Hematopoietic multipotent progenitor cell treated with erythropoietin and hydrocortisone succinate and interleukin-3 and kit ligand, for 6 days (in vitro differentiated cells): ENCODE data around the gene RPS15.
"Not testable (repeated sequence)": the region's sequence is repeated elsewhere in the genome, so short reads cannot be mapped to it uniquely, and the experiment has no call there.

Experiments used
- DNase-seq: peaks from one replicate; pipeline ENCODE4 v3.0.0-alpha.2; 2015

Gene RPS15

DNA sequence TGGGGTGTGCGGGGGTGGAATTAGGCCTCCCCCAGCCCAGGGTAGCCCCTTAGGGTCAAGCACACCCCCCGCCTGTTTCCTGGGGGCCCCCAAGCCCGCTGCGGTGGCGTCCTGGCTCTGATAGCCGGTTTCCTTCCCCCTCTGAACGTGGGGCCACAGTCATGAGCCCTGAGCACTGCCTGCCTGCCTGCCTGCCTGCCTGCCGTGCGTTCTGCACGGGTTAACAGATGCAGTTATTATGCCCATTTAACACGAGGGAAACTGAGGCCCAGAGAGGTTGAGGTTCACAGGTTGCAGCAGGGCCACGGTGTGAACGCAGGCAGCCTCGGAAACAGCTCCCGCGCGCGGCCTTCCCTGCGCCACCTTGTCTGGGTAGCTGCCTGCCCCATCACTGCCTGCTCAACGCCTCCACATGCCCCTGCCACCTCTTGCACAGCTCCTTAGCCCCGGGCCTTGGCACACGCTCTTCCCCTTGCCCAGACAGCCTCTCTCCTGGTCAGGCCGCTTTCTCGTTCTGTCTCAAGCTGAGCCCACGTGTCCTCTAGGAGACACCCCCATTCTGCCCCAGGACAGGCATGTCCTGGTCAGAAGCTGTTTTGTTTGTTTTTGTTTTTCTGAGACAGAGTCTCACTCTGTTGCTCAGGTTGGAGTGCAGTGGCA is 35.7 kb upstream of the RPS15 start:
- DNase-seq, result peak; percentile 35

DNA sequence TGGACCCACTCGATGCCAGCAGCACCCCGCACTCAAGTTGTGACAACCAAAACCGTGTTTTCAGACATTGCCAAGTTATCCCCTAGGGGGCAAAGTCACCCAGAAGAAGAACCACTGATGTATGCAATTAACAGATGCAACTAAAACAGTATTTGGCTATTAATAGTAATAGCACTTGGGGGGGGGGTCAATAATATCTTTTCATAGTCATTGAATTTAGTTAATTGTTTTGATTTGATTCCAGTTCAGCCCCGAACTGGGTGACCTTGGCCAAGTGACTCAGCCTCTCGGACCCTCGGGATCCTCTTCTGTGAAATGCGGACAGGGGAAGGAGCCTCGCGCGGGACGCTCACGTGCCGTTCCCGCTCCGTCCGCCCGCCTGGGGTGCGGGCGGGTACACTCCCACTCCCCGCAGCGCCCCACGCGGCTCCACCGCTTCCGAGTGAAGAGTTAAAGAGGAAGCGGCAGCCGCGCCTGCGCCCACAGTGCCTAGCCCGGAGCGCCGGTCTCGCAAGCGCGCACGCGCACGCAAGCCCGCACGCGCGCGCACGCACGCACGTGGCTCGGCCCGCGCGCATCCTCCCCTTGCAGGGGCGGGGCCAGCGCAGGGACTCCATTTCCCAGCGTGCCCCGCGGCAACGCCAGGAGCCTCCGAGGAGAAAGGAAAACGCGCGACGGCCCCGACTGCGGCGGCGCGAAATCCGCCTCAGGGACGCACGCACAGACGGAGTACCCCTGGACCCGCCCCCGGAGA is 31.2 kb upstream of the RPS15 start:
- peak; percentile 98 for DNase-seq

DNA sequence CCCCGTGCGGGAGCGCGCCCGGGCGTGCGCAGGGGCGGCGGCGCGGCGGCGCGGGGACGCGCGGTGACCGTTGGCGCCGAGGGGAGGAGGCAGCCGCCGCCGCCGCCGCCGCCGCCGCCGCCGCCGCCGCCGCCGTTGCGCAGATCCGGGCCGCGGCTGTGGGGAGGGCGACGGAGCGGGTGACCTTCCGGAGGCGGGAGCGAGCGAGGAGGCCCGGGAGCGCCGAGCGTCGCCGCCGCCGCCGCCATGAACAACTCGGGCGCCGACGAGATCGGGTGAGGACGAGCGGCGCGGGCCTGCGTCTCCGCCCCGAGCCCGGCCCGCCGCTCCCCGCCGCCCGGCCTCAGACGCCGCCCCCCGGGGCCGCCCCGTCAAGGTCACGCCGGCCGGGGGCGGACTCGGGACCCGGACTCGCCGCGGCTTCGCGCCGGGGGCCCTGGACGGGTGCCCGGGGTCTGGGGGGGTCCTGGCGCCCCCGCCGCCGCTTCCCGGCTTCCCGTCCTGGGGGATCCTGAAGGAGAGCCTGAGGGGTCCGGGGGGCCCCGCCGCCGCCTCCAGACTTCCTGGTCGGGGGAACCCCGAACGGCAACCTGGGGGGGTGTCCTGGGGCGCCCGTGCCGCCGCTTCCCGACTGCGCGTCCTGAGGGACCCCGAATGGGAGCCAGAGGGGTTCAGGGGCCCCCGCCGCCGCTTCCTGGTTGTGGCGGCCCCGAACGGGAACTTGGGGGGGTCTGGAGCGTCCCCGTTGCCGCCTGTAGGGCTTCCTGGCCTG is 30.5 kb upstream of the RPS15 start, which contains the start of gene DAZAP1:
DAZAP1 (plus strand) TSS at position 59 of the 772 bp plus-strand sequence; CDS start at position 247, 188 bp downstream.
- DNase-seq, result peak; percentile 32

GRCh38 chr19:1408300-1409203 is 29.6 kb upstream of the RPS15 start:
- peak; percentile 67 for DNase-seq

DNA sequence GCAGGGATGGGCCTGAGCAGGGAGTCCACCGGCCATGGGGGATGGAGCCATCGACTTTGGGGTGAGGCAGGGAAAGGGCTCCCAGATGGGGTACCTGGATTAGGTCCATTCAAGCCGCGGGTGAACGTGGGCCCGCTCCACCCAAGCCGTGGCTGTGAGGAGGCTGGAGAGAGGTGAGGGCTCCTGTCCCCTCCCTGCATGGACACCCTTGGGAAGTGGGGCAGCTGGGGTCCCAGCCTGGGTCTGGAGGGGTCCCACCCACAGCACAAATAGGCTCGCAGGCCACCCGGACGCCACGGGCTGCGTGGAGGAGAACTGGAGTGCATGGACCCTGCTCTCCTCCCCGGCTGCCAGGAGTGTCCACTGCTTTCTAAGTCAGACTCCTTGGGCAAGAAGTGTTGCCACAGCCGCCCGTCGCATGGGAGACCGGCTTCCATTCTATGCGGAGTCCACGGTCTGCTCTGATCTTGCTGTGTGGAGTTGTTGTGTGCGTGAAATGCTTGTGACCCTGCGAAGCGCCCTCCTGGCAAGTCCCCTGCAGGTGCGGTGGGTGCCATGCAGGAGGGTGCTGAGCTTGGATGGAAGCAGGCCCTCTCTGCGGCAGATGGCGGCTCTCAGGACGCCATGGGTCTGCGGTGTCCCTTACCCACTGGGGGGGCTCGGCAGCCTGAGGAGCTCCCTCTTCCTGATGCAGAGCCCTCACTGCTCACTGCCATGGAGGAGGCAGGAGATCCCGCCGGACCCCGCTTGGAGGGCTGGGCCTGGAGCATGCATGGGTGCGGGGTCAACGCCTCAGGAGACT is 28.8 kb upstream of the RPS15 start:
- DNase-seq, result no peak

- no peak for DNase-seq
These were observed 27.9 kb upstream of the RPS15 start for GRCh38 chr19:1410136-1410786.

GRCh38 chr19:1410789-1411188 is 27.4 kb upstream of the RPS15 start:
- no peak for DNase-seq

GRCh38 chr19:1411255-1412191 is 26.7 kb upstream of the RPS15 start:
- DNase-seq, result peak; percentile 48

GRCh38 chr19:1412323-1412923 is 25.8 kb upstream of the RPS15 start:
- DNase-seq, result no peak

DNA sequence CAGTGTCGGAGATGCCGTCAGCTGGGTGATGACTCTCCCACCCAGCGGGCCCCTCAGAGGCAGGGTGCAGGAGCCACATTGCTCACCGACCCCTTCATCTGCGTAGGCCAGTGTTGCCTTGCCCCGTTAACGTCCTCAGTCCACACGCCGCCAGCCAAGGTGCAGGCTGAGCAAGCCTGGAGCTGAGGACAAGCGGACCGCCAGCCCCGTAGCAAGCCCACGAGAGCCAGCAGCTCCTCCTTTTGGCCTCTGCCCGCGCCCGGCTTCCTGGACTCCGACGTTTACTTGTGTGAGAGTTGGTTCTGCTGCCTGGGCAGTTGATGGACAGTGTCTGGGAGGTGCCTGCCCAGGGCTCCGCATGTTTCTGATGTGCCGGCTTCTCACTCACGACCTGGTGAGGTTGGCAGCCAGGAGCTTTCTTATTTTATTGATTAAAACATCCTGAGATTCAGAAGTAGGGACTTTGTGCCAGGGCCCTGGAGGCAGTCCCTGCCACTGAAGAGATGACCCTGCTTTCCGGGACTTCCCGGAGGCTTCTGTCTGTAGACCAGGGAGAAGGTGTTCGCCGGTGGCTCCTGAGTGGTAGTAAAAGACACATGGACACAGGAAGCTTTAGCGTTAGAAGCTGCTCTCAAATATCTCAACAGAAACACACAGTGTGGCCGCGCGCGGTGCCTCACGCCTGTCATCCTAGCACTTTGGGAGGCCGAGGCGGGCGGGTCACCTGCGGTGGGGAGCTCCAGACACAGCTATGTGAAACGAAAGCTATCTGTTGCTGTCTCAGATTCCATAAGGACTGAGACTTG is 25.0 kb upstream of the RPS15 start:
- no peak for DNase-seq

DNA sequence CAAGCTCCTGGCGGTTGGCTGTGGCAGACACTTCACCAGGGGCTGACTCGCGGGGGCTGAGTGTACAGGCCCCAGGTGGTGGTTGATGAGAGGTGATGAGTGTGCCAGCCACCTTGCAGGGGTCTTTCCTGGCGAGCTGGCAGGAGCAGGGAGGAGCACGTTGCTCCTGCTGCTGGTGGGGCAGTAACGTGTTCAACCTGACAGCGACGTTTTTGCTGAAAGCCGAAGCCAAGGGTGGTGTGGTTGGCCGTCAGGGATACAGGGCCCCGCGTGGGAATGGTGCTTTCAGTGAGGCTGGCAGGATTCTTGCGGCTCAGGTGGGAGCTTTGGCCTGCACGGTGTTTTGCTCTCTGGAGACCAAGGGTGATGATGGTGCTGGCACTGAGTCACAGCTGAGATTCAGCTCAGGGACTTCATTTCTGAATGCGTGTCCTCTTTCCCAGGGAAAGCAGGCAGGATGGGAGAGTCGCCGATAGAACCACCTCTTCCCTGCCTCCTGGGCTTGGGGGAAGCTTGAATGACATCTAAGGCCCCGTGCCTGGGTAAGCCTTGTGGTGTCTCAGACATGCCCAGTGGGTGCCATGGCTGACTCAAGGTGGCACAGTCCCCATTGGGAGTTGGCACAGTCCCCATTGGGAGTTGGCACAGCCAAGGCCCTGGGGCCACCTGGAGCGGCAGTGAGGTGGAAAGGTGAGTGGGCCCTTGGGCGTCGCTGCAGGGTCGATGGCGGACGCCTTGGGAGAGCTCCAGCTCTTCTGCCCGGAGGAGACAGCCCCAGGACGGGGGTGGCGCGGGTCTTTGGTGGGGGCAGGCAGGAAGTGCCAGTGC is 22.0 kb upstream of the RPS15 start:
- no peak for DNase-seq

DNA sequence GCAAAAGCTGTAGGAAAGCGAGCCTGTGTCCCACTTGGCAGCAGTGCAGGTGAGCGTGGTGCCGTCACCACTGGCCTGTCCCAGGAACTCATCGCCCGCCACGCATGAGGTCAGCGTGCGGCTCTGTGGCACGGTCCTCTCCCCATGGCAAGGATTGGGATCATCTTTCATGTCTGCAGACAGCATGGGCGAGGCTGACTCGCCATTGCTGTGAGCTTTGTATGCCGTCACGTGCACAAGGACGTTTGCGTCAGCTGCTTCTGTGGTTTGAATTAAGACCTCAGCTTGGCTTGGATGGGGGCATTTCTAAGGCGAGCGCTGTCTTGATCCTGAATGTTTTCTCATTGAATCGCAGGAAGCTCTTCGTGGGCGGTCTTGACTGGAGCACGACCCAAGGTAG is 21.1 kb upstream of the RPS15 start:
- DNase-seq, result no peak

- no peak for DNase-seq
These were observed 20.3 kb upstream of the RPS15 start for GRCh38 chr19:1417681-1418495.

- no peak for DNase-seq
These were observed 19.8 kb upstream of the RPS15 start for GRCh38 chr19:1418496-1418775.

GRCh38 chr19:1418951-1419738 is 19.1 kb upstream of the RPS15 start:
- no peak for DNase-seq

DNA sequence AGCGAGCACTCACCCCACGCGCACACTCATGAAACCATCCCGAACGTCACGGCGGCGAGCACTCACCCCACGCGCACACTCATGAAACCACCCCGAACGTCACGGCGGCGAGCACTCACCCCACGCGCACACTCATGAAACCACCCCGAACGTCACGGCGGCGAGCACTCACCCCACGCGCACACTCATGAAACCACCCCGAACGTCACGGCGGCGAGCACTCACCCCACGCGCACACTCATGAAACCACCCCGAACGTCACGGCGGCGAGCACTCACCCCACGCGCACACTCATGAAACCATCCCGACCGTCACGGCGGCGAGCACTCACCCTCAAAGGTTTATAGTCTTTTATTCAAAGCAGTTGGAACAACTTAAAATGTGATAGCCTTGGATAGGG is 18.1 kb upstream of the RPS15 start:
- not testable (repeated sequence) for DNase-seq
